Adipocyte (in vitro differentiated cells): Measurements from ENCODE around the gene BPIFA2.

Experiments used
- DNase-seq: peaks from one replicate; pipeline ENCODE4 v3.0.0-alpha.2; 2015; ENCODE audit warnings: low read depth
- H3K27me3 ChIP-seq: replicated peaks from 2 replicates; pipeline ENCODE4 v1.7.0; 2013; ENCODE audit warnings: mild to moderate bottlenecking, low read length, moderate library complexity; ENCODE audit not compliant: control insufficient read depth, insufficient read depth
- H3K36me3 ChIP-seq: 2 replicates; pipeline ENCODE4 v1.7.0; 2013; ENCODE audit warnings: low read length, mild to moderate bottlenecking, moderate library complexity; ENCODE audit not compliant: control insufficient read depth, insufficient read depth, severe bottlenecking
- H3K4me1 ChIP-seq: 2 replicates; pipeline ENCODE4 v1.7.0; 2013; ENCODE audit warnings: mild to moderate bottlenecking, low read length, moderate library complexity; ENCODE audit not compliant: control insufficient read depth, insufficient read depth
- H3K4me3 ChIP-seq: 2 replicates; pipeline ENCODE4 v1.7.0; 2013; ENCODE audit warnings: mild to moderate bottlenecking, low read length, moderate library complexity
- H3K9ac ChIP-seq: 2 replicates; pipeline ENCODE4 v1.7.0; 2013; ENCODE audit warnings: mild to moderate bottlenecking, low read length, moderate library complexity
- H3K9me3 ChIP-seq: 2 replicates; pipeline ENCODE4 v1.7.0; 2013; ENCODE audit warnings: mild to moderate bottlenecking, low read length, moderate library complexity; ENCODE audit not compliant: control insufficient read depth

BPIFA2 gene

GRCh38 chr20:33132513-33133372, 35.2 kb upstream of the BPIFA2 start:
- H3K9me3 ChIP-seq, result peaks cover 12% of the 10 kb centered on the region

GRCh38 chr20:33133373-33133941, 34.5 kb upstream of the BPIFA2 start:
- peak overlapping the region; percentile 57 for H3K4me3 ChIP-seq
- no peak for DNase-seq
- H3K4me1 ChIP-seq, result peaks cover 28% of the 10 kb centered on the region
- H3K9ac ChIP-seq, result no peak overlapping the region
- H3K27me3 ChIP-seq, result no peaks in the 10 kb centered on the region
- H3K36me3 ChIP-seq, result no peaks in the 10 kb centered on the region
- H3K9me3 ChIP-seq, result peaks cover 18% of the 10 kb centered on the region

More at GRCh38 chr20:33132513-33133372, 35.2 kb upstream of the BPIFA2 start:
- no peaks in the 10 kb centered on the region for H3K27me3 ChIP-seq
- H3K36me3 ChIP-seq, result no peaks in the 10 kb centered on the region
- H3K4me1 ChIP-seq, result peaks cover 31% of the 10 kb centered on the region
- no peak overlapping the region for H3K9ac ChIP-seq
- DNase-seq, result no peak
- H3K4me3 ChIP-seq, result peak overlapping the region; percentile 57

DNA sequence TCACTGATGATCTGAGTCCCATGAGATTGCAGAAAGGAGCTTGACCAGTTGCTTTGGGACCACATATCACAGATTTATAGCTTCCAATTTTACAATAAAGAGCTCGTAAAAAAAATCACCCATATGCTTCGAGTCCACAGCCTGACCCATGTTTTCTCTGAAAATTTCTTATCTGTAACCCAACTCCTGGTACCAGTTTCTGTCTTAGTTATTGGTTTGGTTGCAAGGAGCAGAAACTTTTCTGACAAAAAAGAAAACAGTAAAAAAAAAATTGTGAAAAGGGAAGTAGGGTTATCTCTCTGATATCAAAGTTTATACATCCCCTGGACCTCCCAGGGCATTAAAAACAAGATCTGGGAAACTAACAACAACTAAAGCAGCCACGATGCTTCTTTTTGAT, 30.8 kb upstream of the BPIFA2 start:
- no peak for DNase-seq
- no peaks in the 10 kb centered on the region for H3K36me3 ChIP-seq

DNA sequence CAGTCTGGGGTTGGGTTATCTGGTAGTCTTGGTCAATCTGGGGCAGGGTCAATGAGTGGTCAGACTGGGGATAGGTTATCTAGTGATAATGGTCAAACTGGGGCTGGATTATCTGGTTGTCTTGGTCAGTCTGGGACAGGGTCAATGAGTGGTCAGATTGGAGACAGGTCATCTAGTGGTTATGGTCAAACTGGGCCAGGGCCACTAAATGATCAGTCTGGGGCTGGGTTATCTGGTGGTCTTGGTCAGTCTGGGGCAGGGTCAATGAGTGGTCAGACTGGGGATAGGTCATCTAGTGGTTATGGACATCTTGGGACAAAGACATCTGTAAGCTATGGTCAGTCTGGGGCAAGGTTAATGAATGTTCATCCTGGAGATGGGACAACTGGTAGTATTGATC, 28.5 kb upstream of the BPIFA2 start:
- Histone ChIP-seq H3K27me3 (peaks cover 11% of the 10 kb centered on the region), H3K36me3 (no peaks in the 10 kb centered on the region), H3K4me1 (no peaks in the 10 kb centered on the region), H3K9me3 (peaks cover 41% of the 10 kb centered on the region), H3K4me3 (no peak overlapping the region), H3K9ac (no peak overlapping the region)
- no peak for DNase-seq

More for the DNA sequence above, 30.8 kb upstream of the BPIFA2 start:
- Histone ChIP-seq H3K4me1 (peaks cover 16% of the 10 kb centered on the region), H3K9ac (no peak overlapping the region), H3K27me3 (peaks cover 6% of the 10 kb centered on the region), H3K9me3 (peaks cover 24% of the 10 kb centered on the region), H3K4me3 (no peak overlapping the region)

- Histone ChIP-seq H3K9me3 (peaks cover 17% of the 10 kb centered on the region), H3K27me3 (peaks cover 32% of the 10 kb centered on the region), H3K4me3 (no peak overlapping the region), H3K36me3 (no peaks in the 10 kb centered on the region), H3K4me1 (no peaks in the 10 kb centered on the region), H3K9ac (no peak overlapping the region)
- no peak for DNase-seq
Measured at GRCh38 chr20:33145521-33145920, 22.4 kb upstream of the BPIFA2 start.

GRCh38 chr20:33147299-33147698, 20.7 kb upstream of the BPIFA2 start:
- Histone ChIP-seq H3K27me3 (peaks cover 40% of the 10 kb centered on the region), H3K9ac (no peak overlapping the region), H3K4me1 (no peaks in the 10 kb centered on the region), H3K9me3 (peaks cover 17% of the 10 kb centered on the region), H3K4me3 (no peak overlapping the region), H3K36me3 (no peaks in the 10 kb centered on the region)
- no peak for DNase-seq

- Histone ChIP-seq H3K4me1 (no peaks in the 10 kb centered on the region), H3K4me3 (no peak overlapping the region), H3K36me3 (no peaks in the 10 kb centered on the region), H3K9ac (no peak overlapping the region), H3K27me3 (peaks cover 38% of the 10 kb centered on the region), H3K9me3 (peaks cover 11% of the 10 kb centered on the region)
- no peak for DNase-seq
Measured at GRCh38 chr20:33148040-33148439, 19.9 kb upstream of the BPIFA2 start.

GRCh38 chr20:33154252-33154651, 13.7 kb upstream of the BPIFA2 start:
- peaks cover 68% of the 10 kb centered on the region for H3K27me3 ChIP-seq
- no peaks in the 10 kb centered on the region for H3K36me3 ChIP-seq
- no peak for DNase-seq
- H3K4me1 ChIP-seq, result no peaks in the 10 kb centered on the region
- no peak overlapping the region for H3K4me3 ChIP-seq
- peaks cover 4% of the 10 kb centered on the region for H3K9me3 ChIP-seq
- no peak overlapping the region for H3K9ac ChIP-seq

DNA sequence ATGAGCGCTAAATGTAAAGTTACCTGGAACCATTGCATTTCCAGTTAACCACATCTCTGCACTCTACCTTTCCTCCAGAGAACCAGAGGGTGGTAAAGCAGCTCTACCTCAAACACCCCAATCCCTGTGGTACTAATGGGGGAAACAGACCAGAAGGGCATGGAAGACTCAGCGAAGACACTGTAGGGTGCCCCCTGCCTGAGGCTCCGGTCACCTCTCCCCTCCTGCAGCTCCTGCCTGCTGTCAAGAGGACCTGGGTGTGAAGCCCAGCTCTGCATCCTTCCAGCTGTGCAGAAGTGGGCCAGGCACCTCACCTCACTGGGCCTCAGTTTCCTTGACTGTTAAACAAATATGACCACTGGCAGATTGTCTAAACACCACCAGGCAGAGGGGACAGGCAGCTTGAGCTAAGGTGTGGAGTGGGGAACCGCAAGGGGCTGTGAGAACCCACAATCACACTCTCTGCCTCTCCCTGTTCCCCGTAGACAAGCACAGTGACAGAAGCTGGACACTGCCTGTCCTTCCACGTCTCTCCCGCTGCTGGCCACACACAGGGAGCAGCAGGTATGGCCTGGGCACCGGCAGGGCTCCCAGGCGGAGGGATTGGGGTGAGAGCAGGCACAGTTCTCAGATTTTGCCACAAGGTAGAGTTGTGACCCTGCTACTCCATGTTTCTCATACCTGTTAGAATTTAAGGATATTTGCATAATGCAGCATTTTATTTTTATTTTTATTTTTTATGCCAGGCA, 9.1 kb upstream of the BPIFA2 start:
- Histone ChIP-seq H3K4me1 (no peaks in the 10 kb centered on the region), H3K9ac (no peak overlapping the region), H3K27me3 (peaks cover 54% of the 10 kb centered on the region), H3K4me3 (no peak overlapping the region), H3K9me3 (no peaks in the 10 kb centered on the region), H3K36me3 (no peaks in the 10 kb centered on the region)
- no peak for DNase-seq

- no peak for DNase-seq
- Histone ChIP-seq H3K4me3 (no peak overlapping the region), H3K4me1 (no peaks in the 10 kb centered on the region), H3K27me3 (peaks cover 55% of the 10 kb centered on the region), H3K9ac (no peak overlapping the region), H3K9me3 (no peaks in the 10 kb centered on the region), H3K36me3 (no peaks in the 10 kb centered on the region)
Measured at GRCh38 chr20:33159713-33160112, 8.2 kb upstream of the BPIFA2 start.

GRCh38 chr20:33160681-33161080, 7.3 kb upstream of the BPIFA2 start:
- Histone ChIP-seq H3K27me3 (peaks cover 59% of the 10 kb centered on the region), H3K9me3 (no peaks in the 10 kb centered on the region), H3K4me3 (no peak overlapping the region), H3K4me1 (no peaks in the 10 kb centered on the region), H3K36me3 (no peaks in the 10 kb centered on the region), H3K9ac (no peak overlapping the region)
- no peak for DNase-seq
